ENCODE measurements around the gene RPL13. TPM values are rescaled to one million over a fixed set of nuclear protein-coding genes. Genes with fewer than 3 reads are reported as not detected.

Gene RPL13
- total and polyA plus RNA-seq, 2 of the 8 experiments (the other 6 are each of a cell fraction or from before 2014, with no cell fraction given), result 2,162 to 7,384 TPM

DNA sequence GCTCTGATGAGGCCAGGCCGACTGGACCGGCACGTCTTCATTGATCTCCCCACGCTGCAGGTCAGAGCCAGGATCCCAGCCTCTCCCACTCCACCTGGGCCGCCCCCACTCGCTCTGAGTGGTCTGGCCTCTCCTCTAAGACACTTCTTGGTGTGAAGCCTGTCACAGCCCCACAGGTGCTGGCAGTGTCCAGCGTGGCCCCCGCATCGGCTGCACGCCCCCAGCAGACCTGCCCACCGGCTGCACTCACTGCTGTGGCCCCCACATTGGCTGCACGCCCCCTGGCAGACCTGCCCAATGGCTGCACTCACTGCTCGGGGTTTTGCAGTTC, 15.8 kb upstream of the RPL13 start:
- no peak overlapping the region for H2AFZ ChIP-seq (ENCODE audit: low read length)
- H4K8ac ChIP-seq (ENCODE audit: extremely low read depth, insufficient read depth, low read length), result no peak overlapping the region
- no peak overlapping the region for H3K18ac ChIP-seq (ENCODE audit: extremely low read depth, low read length)
- H3K79me2 ChIP-seq (ENCODE audit: control insufficient read depth in 1 of 2, insufficient read depth in 2 of 2, low read length in 2 of 2), result no peaks in the 10 kb centered on the region
- ChIA-PET POLR2A (ENCODE audit: partially characterized antibody) (interaction anchor here (1.5 kb wide), 1 partner anchor 19 kb away, joined by 3 read pairs; no protein-coding TSS in a partner anchor), CTCF (ENCODE audit: partially characterized antibody) (no interaction called here)
- H4K5ac ChIP-seq (ENCODE audit: insufficient read length, low read depth, low read length), result no peak overlapping the region
- no peak overlapping the region for H4K91ac ChIP-seq (replicated peaks; ENCODE audit: insufficient read length, low read length)
- no peaks in the 10 kb centered on the region for H3K9me3 ChIP-seq (ENCODE audit: insufficient read depth in 2 of 2, low read depth in 1 of 2, low read length in 1 of 2)
- no peaks in the 10 kb centered on the region for H3K27me3 ChIP-seq (replicated peaks in 1 of 4; ENCODE audit: control insufficient read depth in 3 of 4, extremely low read depth in 1 of 4, insufficient read depth in 3 of 4, low read length in 3 of 4)
- no peak overlapping the region for H3K14ac ChIP-seq (ENCODE audit: insufficient read length)
- H3K36me3 ChIP-seq (ENCODE audit: control insufficient read depth in 2 of 4, insufficient read depth in 4 of 4, low read length in 3 of 4), result peaks cover 15 to 40% (median 25%) of the 10 kb centered on the region in 4 experiments
- H3K4me2 ChIP-seq (ENCODE audit: insufficient read depth in 1 of 2, low read depth in 2 of 2, low read length in 2 of 2), result no peak overlapping the region
- no peaks in the 10 kb centered on the region for H3K23me2 ChIP-seq (ENCODE audit: low read depth, low read length)
- H3K4ac ChIP-seq (replicated peaks; ENCODE audit: insufficient read length, low read depth, low read length), result no peak overlapping the region
- H3K27ac ChIP-seq (ENCODE audit: low read depth, low read length), result no peak overlapping the region; the same call in 1 of the 2 replicates
- no peak overlapping the region for H2BK15ac ChIP-seq (ENCODE audit: low read length)
- no peak overlapping the region for H3K23ac ChIP-seq (ENCODE audit: insufficient read length)
- no peak overlapping the region for H2BK20ac ChIP-seq (ENCODE audit: low read length)
- H2BK5ac ChIP-seq (ENCODE audit: low read depth, low read length), result no peak overlapping the region
- H3K56ac ChIP-seq (replicated peaks; ENCODE audit: insufficient read length, low read depth, low read length), result no peak overlapping the region
- H3K4me1 ChIP-seq (replicated peaks in 1 of 4; ENCODE audit: control insufficient read depth in 3 of 4, insufficient read depth in 4 of 4, low read length in 3 of 4), result no peaks in the 10 kb centered on the region
- TF ChIP-seq TCF12 (IDR thresholded peaks at IDR 0.05; ENCODE audit: low read depth, low read length), result no peak
- TF ChIP-seq MAX (IDR thresholded peaks at IDR 0.05), result no peak
- no peak for TF ChIP-seq EZH2 (IDR thresholded peaks at IDR 0.05; ENCODE audit: low read depth, low read length, severe bottlenecking)
- no peak for TF ChIP-seq ATF3 (IDR thresholded peaks at IDR 0.05; ENCODE audit: insufficient read depth, low read depth, low read length)
- no peak for TF ChIP-seq YY1 (IDR thresholded peaks at IDR 0.05; ENCODE audit: low read depth, low read length)
- TF ChIP-seq RXRA (IDR thresholded peaks at IDR 0.05; ENCODE audit: insufficient read depth, low read depth, low read length), result no peak
- TF ChIP-seq RBBP5 (IDR thresholded peaks at IDR 0.05; ENCODE audit: borderline replicate concordance, low read depth, low read length), result no peak
- TF ChIP-seq CBX8 (IDR thresholded peaks at IDR 0.05; ENCODE audit: borderline replicate concordance, low read depth, low read length), result no peak
- no peak for TF ChIP-seq BACH1 (IDR thresholded peaks at IDR 0.05; ENCODE audit: low read length)
- peaks cover 4% of the 10 kb centered on the region; the same call in 1 of the 2 replicates for H3K79me1 ChIP-seq (ENCODE audit: low read depth, low read length)
- H2BK120ac ChIP-seq (replicated peaks; ENCODE audit: low read depth, low read length), result no peak overlapping the region
- H3K4me3 ChIP-seq (ENCODE audit: extremely low read depth in 1 of 4, insufficient read depth in 2 of 4, low read depth in 3 of 4, low read length in 4 of 4), result no peak overlapping the region
- H3K9ac ChIP-seq (replicated peaks in 1 of 4; ENCODE audit: extremely low read depth in 1 of 4, low read depth in 3 of 4, low read length in 3 of 4), result no peak overlapping the region
- no peak for FAIRE-seq
- DNase-seq (ENCODE audit: low read depth in 1 of 2, low spot score in 2 of 2), result no peak
- H2AK5ac ChIP-seq (ENCODE audit: low read depth, low read length), result no peak overlapping the region
- WGBS, 2 experiments (ENCODE audit: extremely low coverage in 1 of 2, insufficient coverage in 1 of 2, insufficient read length in 1 of 2, insufficient replicate concordance in 2 of 2, low coverage in 1 of 2, low lambda C conversion rate in 2 of 2, missing lambda C conversion rate in 1 of 2), result 88% methylated on average over 13 of the region's 13 CpGs; no CpG with 5 or more reads in 1 of the 2 experiments
- no peak overlapping the region for H2BK12ac ChIP-seq (ENCODE audit: low read depth, low read length)
- peaks cover 0 to 8% of the 10 kb centered on the region in 2 experiments for H4K20me1 ChIP-seq (replicated peaks in 1 of 2; ENCODE audit: control insufficient read depth in 1 of 2, insufficient read depth in 2 of 2, low read length in 2 of 2)

Data from H1 (cell line).